Keratinocyte (primary cell): ENCODE measurements around the gene GDF9. TPM values are rescaled to one million over a fixed set of nuclear protein-coding genes. Genes with fewer than 3 reads are reported as not detected.
A peak's percentile ranks its signal among the peaks of the same experiment; 100 is the strongest.

Experiments
- DNase-seq: peaks from one replicate; pipeline ENCODE4 v3.0.0-alpha.2; 2011; ENCODE audit warnings: low read depth, missing footprints, low spot score
- FAIRE-seq: peaks from 2 replicates; lab custom pipeline; 2011; peaks lifted over from hg19 to GRCh38; lab: Jason Lieb, UNC
- H2AFZ ChIP-seq: 2 replicates; pipeline ENCODE4 v1.6.0; 2012; ENCODE audit warnings: low read length, control low read depth, inconsistent platforms; ENCODE audit not compliant: control insufficient read depth
- H3K27ac ChIP-seq: 2 replicates; pipeline ENCODE4 v1.5.1; 2011; ENCODE audit warnings: low read length; ENCODE audit not compliant: control insufficient read depth, insufficient read depth
- H3K27me3 ChIP-seq: 3 replicates; pipeline ENCODE4 v1.6.0; 2011; ENCODE audit warnings: low read length; ENCODE audit not compliant: control insufficient read depth, insufficient read depth; ENCODE audit errors: extremely low read depth
- H3K36me3 ChIP-seq, 2 experiments: 2 replicates in 1 of 2; 3 replicates in 1 of 2; pipeline ENCODE4 v1.5.1; 2011; ENCODE audit warnings: low read length in 2 of 2, mild to moderate bottlenecking in 1 of 2; ENCODE audit not compliant: control insufficient read depth in 2 of 2, insufficient read depth in 2 of 2; ENCODE audit errors: extremely low read depth in 1 of 2
- H3K4me1 ChIP-seq: 3 replicates; pipeline ENCODE4 v1.5.1; 2011; ENCODE audit warnings: low read length; ENCODE audit not compliant: control insufficient read depth, insufficient read depth; ENCODE audit errors: extremely low read depth
- H3K4me2 ChIP-seq: 3 replicates; pipeline ENCODE4 v1.6.0; 2011; ENCODE audit warnings: low read depth, low read length; ENCODE audit not compliant: control insufficient read depth, insufficient read depth; ENCODE audit errors: extremely low read depth
- H3K4me3 ChIP-seq, 3 experiments: fragments of 200-600 bp in 1 of 3; sonication (generic) in 1 of 3; 2 replicates in 2 of 3; 3 replicates in 1 of 3; pipeline ENCODE4 v1.5.1; 2011 to 2016; ENCODE audit warnings: low read length in 3 of 3, mild to moderate bottlenecking in 3 of 3, control low read depth in 2 of 3, inconsistent platforms in 1 of 3, low read depth in 1 of 3, mixed read lengths in 1 of 3, mixed run types in 1 of 3, moderate library complexity in 1 of 3; ENCODE audit not compliant: control insufficient read depth in 2 of 3, insufficient read depth in 2 of 3; ENCODE audit errors: extremely low read depth in 1 of 3
- H3K79me2 ChIP-seq: 2 replicates; pipeline ENCODE4 v1.6.0; 2012; ENCODE audit warnings: low read length; ENCODE audit not compliant: control insufficient read depth, insufficient read depth
- H3K9ac ChIP-seq: 3 replicates; pipeline ENCODE4 v1.6.0; 2011; ENCODE audit warnings: low read length; ENCODE audit not compliant: control insufficient read depth, insufficient read depth; ENCODE audit errors: extremely low read depth
- H3K9me1 ChIP-seq: 3 replicates; pipeline ENCODE4 v1.6.0; 2011; ENCODE audit warnings: low read length; ENCODE audit not compliant: control insufficient read depth, insufficient read depth; ENCODE audit errors: extremely low read depth
- H3K9me3 ChIP-seq: 2 replicates; pipeline ENCODE4 v1.5.1; 2012; ENCODE audit warnings: low read depth, low read length; ENCODE audit not compliant: control insufficient read depth
- H4K20me1 ChIP-seq: 3 replicates; pipeline ENCODE4 v1.6.0; 2011; ENCODE audit warnings: low read length; ENCODE audit not compliant: control insufficient read depth, insufficient read depth; ENCODE audit errors: extremely low read depth
- CTCF ChIP-seq, 3 experiments: IDR thresholded peaks in 1 of 3; conservative IDR thresholded peaks in 1 of 3; optimal IDR thresholded peaks in 1 of 3; 2 replicates in 2 of 3; 3 replicates in 1 of 3; pipeline versions ENCODE3 to v1.5.1; 2011; ENCODE audit warnings: low read length in 3 of 3, mild to moderate bottlenecking in 3 of 3, moderate library complexity in 2 of 3, control low read depth in 1 of 3, inconsistent platforms in 1 of 3; ENCODE audit not compliant: insufficient read depth in 2 of 3; ENCODE audit errors: extremely low read depth in 1 of 3
- EZH2 ChIP-seq: IDR thresholded peaks from one replicate; pipeline ENCODE4 v1.6.1; 2012; ENCODE audit warnings: inconsistent platforms, mild to moderate bottlenecking, low read length, moderate library complexity
- dilution Hi-C: fragments of 300-500 bp; cut with MboI; formaldehyde crosslinking; loops from one replicate; pipeline ENCODE4 v1.7.0; 2020; ENCODE audit warnings: low sequenced_read_pairs; ENCODE audit not compliant: extremely low pct_ligation_motif_present
- polyA plus RNA-seq, 5 experiments: library from polyadenylated mRNA; depleted of rRNA in 3 of 5; stranded (reverse) in 3 of 5; stranded (forward) in 1 of 5; unstranded in 1 of 5; fragments of >200 nt; gene quantifications; 1 replicate in 1 of 5; 2 replicates in 3 of 5; 3 replicates in 1 of 5; pipeline versions ENCODE4 v1.2.1 to v1.2.3, GENCODE V29; 2011 to 2012; ENCODE audit warnings: missing spikeins in 2 of 5, low read depth in 1 of 5, low replicate concordance in 1 of 5

The GDF9 gene
- polyA plus RNA-seq, 1 donor (not counting 4 experiments of a cell fraction or from before 2014, with no cell fraction given): 0.21 TPM

GRCh38 chr5:132905938-132906337 lies 39.7 kb upstream of the GDF9 start:
- FAIRE-seq (no peak), DNase-seq (peak; percentile 19)
- Histone ChIP-seq H2AFZ (no peak overlapping the region), H3K9me3 (no peaks in the 10 kb centered on the region), H3K9ac (no peak overlapping the region), H3K9me1 (peaks cover 5% of the 10 kb centered on the region), H3K4me2 (no peak overlapping the region), H3K27ac (no peak overlapping the region), H3K79me2 (peaks cover 17% of the 10 kb centered on the region), H4K20me1 (no peaks in the 10 kb centered on the region), H3K4me1 (no peaks in the 10 kb centered on the region), H3K36me3 (peaks cover 0 to 4% of the 10 kb centered on the region in 2 experiments), H3K4me3 (no peak overlapping the region), H3K27me3 (no peaks in the 10 kb centered on the region)
- TF ChIP-seq CTCF (optimal IDR thresholded peaks at IDR 0.05 in 1 of 3, IDR thresholded peaks at IDR 0.05 in 1 of 3, conservative IDR thresholded peaks at IDR 0.05 in 1 of 3; ENCODE audit: extremely low read depth in 1 of 3, insufficient read depth in 2 of 3, low read length in 3 of 3): peak in 2 of 3 experiments; percentile 14 to 25
- no peak for TF ChIP-seq EZH2
- dilution Hi-C loops: no loop called here

- H4K20me1 ChIP-seq: no peaks in the 10 kb centered on the region
Observed at GRCh38 chr5:132901730-132902129, 35.5 kb upstream of the GDF9 start.

More at GRCh38 chr5:132901730-132902129, 35.5 kb upstream of the GDF9 start:
- Histone ChIP-seq H3K27me3 (no peaks in the 10 kb centered on the region), H3K4me3 (no peak overlapping the region), H3K36me3 (peaks cover 10 to 12% of the 10 kb centered on the region in 2 experiments), H3K9me1 (no peaks in the 10 kb centered on the region), H3K79me2 (peaks cover 3% of the 10 kb centered on the region), H3K4me2 (no peak overlapping the region), H3K9me3 (no peaks in the 10 kb centered on the region), H3K27ac (no peak overlapping the region), H3K9ac (no peak overlapping the region), H2AFZ (no peak overlapping the region), H3K4me1 (no peaks in the 10 kb centered on the region)
- FAIRE-seq (no peak), DNase-seq (no peak)
- dilution Hi-C loops: no loop called here
- TF ChIP-seq EZH2 (no peak), CTCF (optimal IDR thresholded peaks at IDR 0.05 in 1 of 3, IDR thresholded peaks at IDR 0.05 in 1 of 3, conservative IDR thresholded peaks at IDR 0.05 in 1 of 3; ENCODE audit: extremely low read depth in 1 of 3, insufficient read depth in 2 of 3, low read length in 3 of 3) (no peak)
